GM19035 (cell line): Measurements from ENCODE around the gene RAPGEF3.

Experiments
- ATAC-seq: cut with Tn5 transposase; IDR thresholded peaks from one replicate; pipeline ENCODE4 v1.9.1; 2021; ENCODE audit not compliant: unreplicated experiment

The RAPGEF3 gene

GRCh38 chr12:47725893-47726292 is 32.8 kb downstream of the RAPGEF3 start:
- peak; percentile 78 for ATAC-seq

GRCh38 chr12:47725091-47725772 is 33.4 kb downstream of the RAPGEF3 start, which contains the start of gene ENDOU:
ENDOU (minus strand) TSS chr12:47725490; CDS start chr12:47725413, 77 bp downstream.
- no peak for ATAC-seq

GRCh38 chr12:47722941-47723631 is 35.6 kb downstream of the RAPGEF3 start:
- ATAC-seq: no peak

- ATAC-seq: no peak
Observed at GRCh38 chr12:47722136-47722834, 36.4 kb downstream of the RAPGEF3 start.

GRCh38 chr12:47721431-47721973 is 37.2 kb downstream of the RAPGEF3 start:
- ATAC-seq: no peak

- ATAC-seq: no peak
Observed at GRCh38 chr12:47718531-47718930, 40.1 kb downstream of the RAPGEF3 start.

- no peak for ATAC-seq
Observed at GRCh38 chr12:47717443-47718193, 41.1 kb downstream of the RAPGEF3 start.

GRCh38 chr12:47717046-47717442 is 41.6 kb downstream of the RAPGEF3 start:
- ATAC-seq: no peak

- ATAC-seq: no peak
Observed at GRCh38 chr12:47715877-47716548, 42.7 kb downstream of the RAPGEF3 start.

GRCh38 chr12:47715393-47715876 is 43.2 kb downstream of the RAPGEF3 start:
- peak; percentile 85 for ATAC-seq

- ATAC-seq: peak; percentile 13
Observed at GRCh38 chr12:47714826-47715386, 43.8 kb downstream of the RAPGEF3 start.

GRCh38 chr12:47712171-47712570 is 46.5 kb downstream of the RAPGEF3 start:
- no peak for ATAC-seq

- ATAC-seq: no peak
Observed at GRCh38 chr12:47711448-47711847, 47.2 kb downstream of the RAPGEF3 start.

GRCh38 chr12:47710278-47710677 is 48.4 kb downstream of the RAPGEF3 start:
- no peak for ATAC-seq

- no peak for ATAC-seq
Observed at GRCh38 chr12:47709671-47710070, 49.0 kb downstream of the RAPGEF3 start.

GRCh38 chr12:47709237-47709636 is 49.4 kb downstream of the RAPGEF3 start:
- no peak for ATAC-seq

GRCh38 chr12:47707905-47708543 is 50.7 kb downstream of the RAPGEF3 start:
- ATAC-seq: no peak

GRCh38 chr12:47707355-47707754 is 51.3 kb downstream of the RAPGEF3 start:
- ATAC-seq: no peak
